Astrocyte (in vitro differentiated cells and primary cell): ENCODE measurements around the gene TENM4. TPM values are rescaled to one million over a fixed set of nuclear protein-coding genes. Genes with fewer than 3 reads are reported as not detected.

Experiments
- DNase-seq: peaks from one replicate; pipeline ENCODE4 v3.0.0-alpha.2; 2010; ENCODE audit warnings: low read depth
- FAIRE-seq: peaks from 2 replicates; lab custom pipeline; 2011; peaks lifted over from hg19 to GRCh38; lab: Jason Lieb, UNC
- H2AFZ ChIP-seq: 2 replicates; pipeline ENCODE4 v1.6.0; 2012; ENCODE audit warnings: low read depth, low read length, inconsistent platforms
- H3K27ac ChIP-seq: 2 replicates; pipeline ENCODE4 v1.5.1; 2011; ENCODE audit warnings: low read depth, low read length, inconsistent platforms
- H3K27me3 ChIP-seq: 2 replicates; pipeline ENCODE4 v1.6.0; 2011; ENCODE audit warnings: low read length, inconsistent platforms; ENCODE audit not compliant: insufficient read depth
- H3K36me3 ChIP-seq: 2 replicates; pipeline ENCODE4 v1.5.1; 2011; ENCODE audit warnings: low read length, inconsistent platforms; ENCODE audit not compliant: insufficient read depth
- H3K4me1 ChIP-seq: 2 replicates; pipeline ENCODE4 v1.5.1; 2011; ENCODE audit warnings: low read length, inconsistent platforms; ENCODE audit not compliant: insufficient read depth
- H3K4me2 ChIP-seq: 2 replicates; pipeline ENCODE4 v1.6.0; 2012; ENCODE audit warnings: low read length, inconsistent platforms
- H3K4me3 ChIP-seq: 2 replicates; pipeline ENCODE4 v1.5.1; 2011; ENCODE audit warnings: low read depth, mild to moderate bottlenecking, low read length, inconsistent platforms; ENCODE audit not compliant: insufficient read depth
- H3K79me2 ChIP-seq: 2 replicates; pipeline ENCODE4 v1.6.0; 2012; ENCODE audit warnings: mild to moderate bottlenecking, low read length, inconsistent platforms; ENCODE audit not compliant: insufficient read depth
- H3K9ac ChIP-seq: 2 replicates; pipeline ENCODE4 v1.6.0; 2012; ENCODE audit warnings: mild to moderate bottlenecking, low read length, inconsistent platforms
- H3K9me3 ChIP-seq: 2 replicates; pipeline ENCODE4 v1.5.1; 2012; ENCODE audit warnings: low read depth, mild to moderate bottlenecking, low read length, inconsistent platforms; ENCODE audit not compliant: insufficient read depth
- H4K20me1 ChIP-seq: 2 replicates; pipeline ENCODE4 v1.6.0; 2012; ENCODE audit warnings: low read length, inconsistent platforms; ENCODE audit not compliant: insufficient read depth
- H3K27ac Mint-ChIP-seq: one replicate; pipeline ENCODE4 v1.8.0; 2021; ENCODE audit warnings: mild to moderate bottlenecking, mixed read lengths; ENCODE audit not compliant: unreplicated experiment
- H3K27me3 Mint-ChIP-seq: one replicate; pipeline ENCODE4 v1.8.0; 2021; ENCODE audit warnings: low read depth, mixed read lengths; ENCODE audit not compliant: unreplicated experiment
- H3K36me3 Mint-ChIP-seq: one replicate; pipeline ENCODE4 v1.8.0; 2021; ENCODE audit warnings: low read depth, mixed read lengths; ENCODE audit not compliant: unreplicated experiment
- H3K4me1 Mint-ChIP-seq: one replicate; pipeline ENCODE4 v1.8.0; 2021; ENCODE audit warnings: low read depth, mixed read lengths; ENCODE audit not compliant: unreplicated experiment
- H3K4me3 Mint-ChIP-seq: one replicate; pipeline ENCODE4 v1.8.0; 2021; ENCODE audit warnings: mild to moderate bottlenecking, moderate library complexity, mixed read lengths; ENCODE audit not compliant: unreplicated experiment
- H3K9me3 Mint-ChIP-seq: one replicate; pipeline ENCODE4 v1.8.0; 2021; ENCODE audit warnings: mild to moderate bottlenecking, mixed read lengths; ENCODE audit not compliant: unreplicated experiment
- CTCF ChIP-seq: IDR thresholded peaks from 2 replicates; pipeline ENCODE4 v1.5.1; 2011; ENCODE audit warnings: low read depth, mild to moderate bottlenecking, inconsistent platforms, low read length, moderate library complexity; ENCODE audit not compliant: insufficient read depth
- EZH2 ChIP-seq: IDR thresholded peaks from 2 replicates; pipeline ENCODE4 v1.6.1; 2012; ENCODE audit warnings: mild to moderate bottlenecking, low read length, inconsistent platforms; ENCODE audit not compliant: insufficient read depth
- total RNA-seq: library from RNA; stranded (reverse); gene quantifications from 2 replicates; pipeline ENCODE4 v1.2.1, GENCODE V29; 2021

Gene TENM4
- total RNA-seq, 1 donor from 2014 or later, result 7.5 TPM

- no peak for FAIRE-seq
- Histone ChIP-seq H3K4me3 (peak overlapping the region; percentile 53), H3K79me2 (no peaks in the 10 kb centered on the region), H4K20me1 (no peaks in the 10 kb centered on the region), H3K9ac (peak overlapping the region; percentile 59), H2AFZ (peak overlapping the region; percentile 65), H3K4me1 (peaks cover 17% of the 10 kb centered on the region), H3K27me3 (no peaks in the 10 kb centered on the region), H3K27ac (no peak overlapping the region), H3K4me2 (peak overlapping the region; percentile 90), H3K36me3 (no peaks in the 10 kb centered on the region), H3K9me3 (no peaks in the 10 kb centered on the region)
- no peaks in the 10 kb centered on the region for H3K4me1 Mint-ChIP-seq
- DNase-seq, result peak; percentile 50
- no peaks in the 10 kb centered on the region for H3K9me3 Mint-ChIP-seq
- no peak overlapping the region for H3K27ac Mint-ChIP-seq
- TF ChIP-seq CTCF (no peak), EZH2 (no peak)
- H3K36me3 Mint-ChIP-seq, result no peaks in the 10 kb centered on the region
- H3K4me3 Mint-ChIP-seq, result peak overlapping the region; percentile 73
- H3K27me3 Mint-ChIP-seq, result peaks cover 44% of the 10 kb centered on the region
These were observed 478.7 kb downstream of the TENM4 start for GRCh38 chr11:78961937-78962701.

DNA sequence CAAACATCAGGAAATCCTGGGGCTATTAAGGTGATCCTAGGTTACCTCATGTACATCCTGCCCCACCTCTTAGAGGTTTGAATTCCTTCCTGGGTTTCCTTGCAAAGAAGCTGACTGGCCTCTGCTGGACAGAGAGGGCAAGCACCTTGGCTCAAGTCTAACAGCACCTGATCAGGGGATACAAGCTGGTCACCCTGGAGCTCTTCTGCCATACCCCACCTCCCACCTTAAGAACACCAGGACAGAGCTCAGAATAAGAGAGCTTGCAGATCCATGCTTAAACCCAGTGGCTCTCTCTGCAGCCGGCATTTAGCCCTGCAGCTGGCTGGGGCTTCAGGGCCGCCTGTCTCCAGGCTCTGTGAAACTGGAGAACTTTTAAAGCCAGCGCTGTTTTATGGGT lies 479.6 kb downstream of the TENM4 start:
- no peak for FAIRE-seq
- no peaks in the 10 kb centered on the region for H3K36me3 ChIP-seq

More for the DNA sequence above, 479.6 kb downstream of the TENM4 start:
- H3K36me3 Mint-ChIP-seq, result no peaks in the 10 kb centered on the region
- DNase-seq, result peak; percentile 20
- H3K27me3 Mint-ChIP-seq, result peaks cover 35% of the 10 kb centered on the region
- no peaks in the 10 kb centered on the region for H3K4me1 Mint-ChIP-seq
- Histone ChIP-seq H2AFZ (no peak overlapping the region), H3K4me1 (peaks cover 18% of the 10 kb centered on the region), H3K9ac (no peak overlapping the region), H4K20me1 (no peaks in the 10 kb centered on the region), H3K4me2 (peak overlapping the region; percentile 90), H3K9me3 (no peaks in the 10 kb centered on the region), H3K27ac (no peak overlapping the region), H3K79me2 (no peaks in the 10 kb centered on the region), H3K27me3 (no peaks in the 10 kb centered on the region), H3K4me3 (peak overlapping the region; percentile 53)
- H3K27ac Mint-ChIP-seq, result no peak overlapping the region
- H3K4me3 Mint-ChIP-seq, result no peak overlapping the region
- no peaks in the 10 kb centered on the region for H3K9me3 Mint-ChIP-seq
- TF ChIP-seq CTCF (peak; percentile 29), EZH2 (no peak)
